Measurements from ENCODE around the gene EGFR. TPM values are rescaled to one million over a fixed set of nuclear protein-coding genes. Genes with fewer than 3 reads are reported as not detected.
"Not testable (repeated sequence)": the region's sequence is repeated elsewhere in the genome, so short reads cannot be mapped to it uniquely, and the experiment has no call there.

Gene EGFR
- total and polyA plus RNA-seq, 2 experiments from 2014 or later = 21.6 to 51.0 TPM

DNA sequence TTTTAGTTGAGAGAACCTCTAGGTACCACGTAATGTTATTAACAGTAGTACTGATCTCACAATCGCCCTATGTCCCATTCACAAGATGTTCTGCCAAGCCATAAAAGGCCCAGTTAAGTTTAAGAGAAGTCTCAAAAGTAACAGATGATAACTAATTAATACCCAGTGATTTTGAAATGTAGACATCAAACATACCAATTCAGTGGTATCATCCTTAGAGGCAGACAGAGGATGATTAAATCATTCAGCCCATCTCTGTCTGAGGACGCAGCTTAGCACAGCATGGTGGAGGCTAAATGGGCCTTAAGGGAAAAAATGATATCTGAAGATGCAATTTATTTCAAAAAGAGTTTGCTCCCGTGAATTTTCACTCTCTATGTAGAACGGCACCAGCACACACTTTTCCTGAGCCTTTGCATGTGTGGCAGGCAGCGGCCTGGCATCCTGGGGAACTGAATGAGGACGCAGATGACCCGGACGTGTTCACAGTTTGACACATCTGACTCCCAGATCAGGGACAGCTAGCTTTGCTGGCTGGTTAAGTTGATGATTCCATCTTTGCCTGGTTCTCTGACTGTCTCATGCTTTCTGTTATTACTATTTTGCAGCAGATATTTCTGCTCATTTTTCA is 13.4 kb downstream of the EGFR start:
- H3K27ac ChIP-seq = no peak overlapping the region
- peaks cover 18% of the 10 kb centered on the region for H3K4me1 ChIP-seq (ENCODE audit: insufficient read depth)
- H2AFZ ChIP-seq = no peak overlapping the region
- no peaks in the 10 kb centered on the region for H3K9me2 ChIP-seq (replicated peaks; ENCODE audit: insufficient read depth)
- H3K4me2 ChIP-seq = no peak overlapping the region
- TF ChIP-seq EZH2 (IDR thresholded peaks at IDR 0.05; ENCODE audit: borderline replicate concordance) (no peak), EZH2phosphoT487 (IDR thresholded peaks at IDR 0.05; ENCODE audit: low read depth, severe bottlenecking, unreplicated experiment) (no peak), CTCF (IDR thresholded peaks at IDR 0.05; ENCODE audit: poor library complexity) (no peak)
- H3K9me3 ChIP-seq (ENCODE audit: low read depth) = no peaks in the 10 kb centered on the region
- peaks cover 90% of the 10 kb centered on the region for H3K79me2 ChIP-seq
- no peaks in the 10 kb centered on the region for H3K27me3 ChIP-seq
- 91% methylated on average over 9 of the region's 9 CpGs for WGBS (ENCODE audit: low lambda C conversion rate, missing lambda C conversion rate)
- no peak for DNase-seq (ENCODE audit: low spot score)
- H3K36me3 ChIP-seq (replicated peaks; ENCODE audit: insufficient read depth, low read depth) = no peaks in the 10 kb centered on the region
- no peaks in the 10 kb centered on the region for H4K20me1 ChIP-seq (ENCODE audit: insufficient read depth, poor library complexity, severe bottlenecking)
- no peak overlapping the region for H3K4me3 ChIP-seq

GRCh38 chr7:55033236-55033846 is 14.5 kb downstream of the EGFR start:
- WGBS (ENCODE audit: low lambda C conversion rate, missing lambda C conversion rate) = 98% methylated on average over 10 of the region's 10 CpGs
- H3K9me3 ChIP-seq (ENCODE audit: low read depth) = no peaks in the 10 kb centered on the region
- no peak overlapping the region for H3K4me2 ChIP-seq
- peaks cover 92% of the 10 kb centered on the region for H3K79me2 ChIP-seq
- H3K9me2 ChIP-seq (replicated peaks; ENCODE audit: insufficient read depth) = no peaks in the 10 kb centered on the region
- no peak overlapping the region for H3K4me3 ChIP-seq
- no peak overlapping the region for H3K27ac ChIP-seq
- H3K27me3 ChIP-seq = no peaks in the 10 kb centered on the region
- peaks cover 3% of the 10 kb centered on the region for H4K20me1 ChIP-seq (ENCODE audit: insufficient read depth, poor library complexity, severe bottlenecking)
- H2AFZ ChIP-seq = no peak overlapping the region
- no peak for TF ChIP-seq EZH2 (IDR thresholded peaks at IDR 0.05; ENCODE audit: borderline replicate concordance)
- TF ChIP-seq CTCF (IDR thresholded peaks at IDR 0.05; ENCODE audit: poor library complexity) = no peak
- no peak for TF ChIP-seq EZH2phosphoT487 (IDR thresholded peaks at IDR 0.05; ENCODE audit: low read depth, severe bottlenecking, unreplicated experiment)
- H3K4me1 ChIP-seq (ENCODE audit: insufficient read depth) = peaks cover 13% of the 10 kb centered on the region
- no peaks in the 10 kb centered on the region for H3K36me3 ChIP-seq (replicated peaks; ENCODE audit: insufficient read depth, low read depth)
- DNase-seq (ENCODE audit: low spot score) = no peak

GRCh38 chr7:55034776-55035175 is 16.0 kb downstream of the EGFR start:
- TF ChIP-seq EZH2phosphoT487 (IDR thresholded peaks at IDR 0.05; ENCODE audit: low read depth, severe bottlenecking, unreplicated experiment) (no peak), CTCF (IDR thresholded peaks at IDR 0.05; ENCODE audit: poor library complexity) (no peak), EZH2 (IDR thresholded peaks at IDR 0.05; ENCODE audit: borderline replicate concordance) (no peak)
- no peak overlapping the region for H2AFZ ChIP-seq
- H3K27ac ChIP-seq = no peak overlapping the region
- no peaks in the 10 kb centered on the region for H3K9me2 ChIP-seq (replicated peaks; ENCODE audit: insufficient read depth)
- WGBS (ENCODE audit: low lambda C conversion rate, missing lambda C conversion rate) = 51% methylated on average over 2 of the region's 2 CpGs
- H3K4me2 ChIP-seq = no peak overlapping the region
- DNase-seq (ENCODE audit: low spot score) = no peak
- peaks cover 7% of the 10 kb centered on the region for H3K4me1 ChIP-seq (ENCODE audit: insufficient read depth)
- no peaks in the 10 kb centered on the region for H3K9me3 ChIP-seq (ENCODE audit: low read depth)
- peaks cover 3% of the 10 kb centered on the region for H4K20me1 ChIP-seq (ENCODE audit: insufficient read depth, poor library complexity, severe bottlenecking)
- no peaks in the 10 kb centered on the region for H3K27me3 ChIP-seq
- H3K79me2 ChIP-seq = peaks cover 87% of the 10 kb centered on the region
- H3K4me3 ChIP-seq = no peak overlapping the region
- no peaks in the 10 kb centered on the region for H3K36me3 ChIP-seq (replicated peaks; ENCODE audit: insufficient read depth, low read depth)

GRCh38 chr7:55035410-55035809 is 16.6 kb downstream of the EGFR start:
- H3K27ac ChIP-seq; H4K20me1 ChIP-seq (ENCODE audit: insufficient read depth, poor library complexity, severe bottlenecking); H2AFZ ChIP-seq; H3K27me3 ChIP-seq; H3K9me3 ChIP-seq (ENCODE audit: low read depth); H3K36me3 ChIP-seq (replicated peaks; ENCODE audit: insufficient read depth, low read depth); DNase-seq (ENCODE audit: low spot score); H3K9me2 ChIP-seq (replicated peaks; ENCODE audit: insufficient read depth); H3K4me3 ChIP-seq; H3K4me2 ChIP-seq; H3K4me1 ChIP-seq (ENCODE audit: insufficient read depth): not testable (repeated sequence)
- whole genome bisulfite sequencing (ENCODE audit: low lambda C conversion rate, missing lambda C conversion rate) = 100% methylated on average over 3 of the region's 3 CpGs
- peaks cover 84% of the 10 kb centered on the region for H3K79me2 ChIP-seq

Measured in hepatocyte (in vitro differentiated cells).